ENCODE results near the gene SLCO3A1.

The SLCO3A1 gene

DNA sequence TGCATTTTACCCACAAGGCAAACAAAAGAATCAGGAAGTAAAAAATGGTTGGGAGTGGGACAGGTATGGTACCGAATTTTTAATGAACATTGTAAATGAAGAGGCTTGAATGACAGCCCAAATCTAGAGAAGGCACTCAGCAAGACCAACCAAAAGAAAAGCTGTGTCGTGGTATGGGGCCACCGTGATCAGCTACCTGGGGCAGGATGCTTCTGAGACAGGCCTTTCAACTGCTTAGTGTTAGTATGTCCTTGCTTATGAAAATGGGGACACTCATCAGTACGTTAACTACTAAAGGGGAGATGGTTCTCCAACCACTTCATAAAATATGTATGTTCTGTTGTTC is 311.5 kb downstream of the SLCO3A1 start:
- Mint-ChIP-seq H3K4me1 (peaks cover 14% of the 10 kb centered on the region), H3K27me3 (no peaks in the 10 kb centered on the region), H3K9me3 (no peaks in the 10 kb centered on the region), H3K27ac (no peak overlapping the region), H3K4me3 (no peak overlapping the region), H3K36me3 (peaks cover 29% of the 10 kb centered on the region)
- no peak for DNase-seq
- CTCF ChIA-PET, result interaction anchor here (0.6 kb wide), 1 partner anchor 78 kb away, joined by 6 read pairs; no protein-coding TSS in a partner anchor

DNA sequence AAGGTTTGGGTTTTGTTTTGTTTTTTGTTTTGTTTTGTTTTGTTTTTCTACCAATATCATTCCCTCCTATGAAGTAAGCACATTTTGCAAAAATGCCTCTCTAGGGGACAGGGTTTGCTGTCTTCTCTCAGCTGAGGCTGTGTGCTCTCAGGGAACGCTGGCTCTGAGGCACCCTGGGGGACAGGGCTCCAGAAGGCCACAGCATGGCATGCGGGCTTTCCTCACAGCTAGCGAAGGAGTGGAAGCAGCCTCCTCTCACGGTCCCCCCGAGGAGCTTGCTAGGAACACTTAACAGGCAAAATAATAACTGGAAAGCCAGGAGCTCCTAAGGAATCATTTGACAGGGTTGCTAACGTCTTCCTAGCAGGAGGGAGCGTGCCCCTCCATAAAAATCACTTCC is 312.5 kb downstream of the SLCO3A1 start:
- CTCF ChIA-PET, result no interaction called here
- H3K4me1 Mint-ChIP-seq, result peaks cover 12% of the 10 kb centered on the region
- no peaks in the 10 kb centered on the region for H3K27me3 Mint-ChIP-seq
- H3K36me3 Mint-ChIP-seq, result peaks cover 28% of the 10 kb centered on the region
- H3K9me3 Mint-ChIP-seq, result no peaks in the 10 kb centered on the region
- no peak overlapping the region for H3K27ac Mint-ChIP-seq
- H3K4me3 Mint-ChIP-seq, result no peak overlapping the region
- no peak for DNase-seq

DNA sequence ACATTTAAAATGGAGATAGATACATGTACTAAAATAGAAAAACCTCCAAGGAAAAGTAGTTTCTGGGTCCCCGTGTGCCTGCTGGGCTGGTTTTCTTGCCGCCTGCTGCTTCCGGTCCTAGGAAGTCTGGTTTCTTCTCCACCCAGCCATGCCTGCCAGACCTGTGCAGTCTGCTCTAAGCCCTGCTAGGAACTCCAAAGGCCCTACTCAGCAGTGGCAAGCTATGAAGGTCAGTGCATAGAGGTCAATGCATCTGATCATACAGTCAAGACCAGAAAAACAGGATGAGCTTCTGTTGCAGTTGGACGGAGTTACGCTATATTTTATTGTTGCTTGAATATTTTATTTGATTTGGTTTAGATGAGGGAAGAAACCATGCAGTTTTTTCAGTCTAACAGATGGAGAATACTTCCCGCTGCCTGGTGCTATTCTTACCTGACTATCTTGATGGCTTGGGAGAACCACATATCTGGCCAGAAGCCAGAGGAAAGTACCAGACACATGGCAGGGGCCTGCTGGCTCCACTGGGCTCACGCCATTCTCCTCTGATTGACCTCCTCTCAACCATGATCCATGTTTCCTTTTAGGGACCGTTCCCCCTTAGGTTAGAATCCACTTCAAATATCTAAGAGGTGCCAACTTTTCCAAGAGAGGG is 313.4 kb downstream of the SLCO3A1 start:
- Mint-ChIP-seq H3K36me3 (peaks cover 23% of the 10 kb centered on the region), H3K9me3 (no peaks in the 10 kb centered on the region), H3K27ac (no peak overlapping the region), H3K4me3 (no peak overlapping the region), H3K4me1 (peaks cover 7% of the 10 kb centered on the region), H3K27me3 (no peaks in the 10 kb centered on the region)
- CTCF ChIA-PET, result no interaction called here
- no peak for DNase-seq

DNA sequence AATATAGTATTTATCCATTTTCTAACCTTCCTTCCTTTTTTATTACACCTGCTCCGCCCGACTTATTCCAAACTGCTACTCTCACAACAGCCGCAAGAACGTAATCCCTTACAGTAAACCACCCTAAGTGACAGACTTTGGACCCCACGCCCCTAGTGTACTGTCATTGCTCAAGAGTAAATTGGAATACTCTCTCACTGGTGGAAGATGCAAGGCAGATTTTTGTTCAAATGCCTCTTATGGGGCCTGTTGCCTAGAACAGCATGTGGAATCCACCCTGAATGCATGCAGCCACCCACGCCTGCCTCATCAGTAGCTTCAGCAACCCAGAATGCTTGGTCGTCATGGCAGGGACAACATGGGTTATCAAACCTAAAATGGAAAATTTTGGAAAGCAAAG is 313.9 kb downstream of the SLCO3A1 start:
- no peak overlapping the region for H3K4me3 Mint-ChIP-seq
- H3K36me3 Mint-ChIP-seq, result peaks cover 23% of the 10 kb centered on the region
- H3K4me1 Mint-ChIP-seq, result peaks cover 7% of the 10 kb centered on the region
- CTCF ChIA-PET, result no interaction called here
- no peak for DNase-seq
- no peaks in the 10 kb centered on the region for H3K9me3 Mint-ChIP-seq
- H3K27ac Mint-ChIP-seq, result no peak overlapping the region
- H3K27me3 Mint-ChIP-seq, result no peaks in the 10 kb centered on the region

DNA sequence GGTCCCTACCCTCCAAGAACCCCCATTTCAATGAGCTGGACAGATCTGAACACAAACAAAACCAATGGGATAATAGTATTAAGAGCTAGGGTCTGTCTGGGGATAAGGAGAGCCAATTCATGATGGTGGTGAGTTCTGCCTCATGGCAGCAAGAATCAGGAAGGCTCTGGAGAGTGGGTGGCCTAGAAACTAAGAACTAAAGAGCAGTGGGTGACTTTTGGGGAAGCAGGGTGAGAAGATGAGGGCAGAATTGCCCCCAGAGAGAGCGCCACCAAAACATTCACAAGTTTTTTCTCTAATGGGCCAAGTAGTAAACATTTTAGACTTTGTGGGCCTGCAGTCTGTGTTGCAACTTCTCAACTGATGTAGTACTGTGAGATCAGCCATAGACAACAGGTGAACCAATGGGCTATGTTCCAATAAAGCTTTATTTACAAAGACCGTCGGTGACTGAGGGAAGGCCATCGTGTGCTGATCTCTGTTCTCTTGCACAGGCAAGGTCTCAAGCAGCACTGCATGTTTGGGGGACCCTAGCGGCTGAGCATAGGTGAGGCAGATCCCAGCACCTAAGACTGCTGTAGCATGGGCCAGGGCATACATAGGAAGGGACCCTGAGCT is 314.7 kb downstream of the SLCO3A1 start:
- Mint-ChIP-seq H3K9me3 (no peaks in the 10 kb centered on the region), H3K4me3 (no peak overlapping the region), H3K27ac (no peak overlapping the region), H3K36me3 (peaks cover 21% of the 10 kb centered on the region), H3K4me1 (peaks cover 7% of the 10 kb centered on the region), H3K27me3 (no peaks in the 10 kb centered on the region)
- CTCF ChIA-PET, result no interaction called here
- DNase-seq, result no peak

DNA sequence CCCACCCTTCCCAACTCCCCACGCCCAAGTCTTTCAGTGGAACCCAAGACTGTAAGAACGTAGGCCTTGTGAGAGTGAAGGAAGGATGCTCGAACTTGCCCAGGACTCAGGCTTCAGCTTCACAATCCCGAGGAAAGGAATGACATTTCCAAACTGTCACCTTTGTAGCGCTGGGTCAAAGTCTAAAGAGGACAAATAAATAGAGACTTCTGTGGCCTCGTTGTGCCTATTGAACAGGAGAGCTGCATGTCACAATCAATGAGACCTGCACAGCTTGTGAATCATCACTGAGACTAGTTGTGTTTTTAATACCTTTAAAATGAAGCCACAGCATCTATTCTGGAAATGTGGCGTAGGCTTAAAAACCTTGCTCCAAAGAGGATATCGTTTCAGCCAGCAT is 317.4 kb downstream of the SLCO3A1 start:
- Mint-ChIP-seq H3K4me1 (no peaks in the 10 kb centered on the region), H3K9me3 (no peaks in the 10 kb centered on the region), H3K27ac (no peak overlapping the region), H3K36me3 (peaks cover 9% of the 10 kb centered on the region), H3K27me3 (no peaks in the 10 kb centered on the region), H3K4me3 (no peak overlapping the region)
- no peak for DNase-seq
- CTCF ChIA-PET, result no interaction called here

DNA sequence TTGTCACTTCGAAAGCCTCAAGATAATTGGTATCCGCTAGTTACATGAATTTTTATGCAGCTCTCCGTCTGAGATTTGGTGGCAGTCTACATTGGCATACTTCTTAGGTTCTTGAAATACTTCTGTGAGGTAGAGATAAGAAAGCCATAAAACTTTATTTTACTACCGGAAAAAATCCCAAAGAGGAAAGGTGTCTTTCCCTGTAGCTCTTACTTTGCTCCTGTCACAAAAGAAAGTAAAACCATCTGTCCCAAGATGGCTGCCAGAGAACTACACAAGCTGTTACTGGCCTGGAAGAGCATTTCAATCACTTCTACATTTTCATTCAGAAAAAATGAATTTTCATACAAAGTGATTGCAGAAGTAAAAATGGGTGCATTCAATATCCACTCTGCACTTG is 325.4 kb downstream of the SLCO3A1 start:
- CTCF ChIA-PET, result interaction anchor here (0.7 kb wide), 1 partner anchor 22 kb away, joined by 3 read pairs; no protein-coding TSS in a partner anchor
- H3K9me3 Mint-ChIP-seq, result no peaks in the 10 kb centered on the region
- no peak overlapping the region for H3K4me3 Mint-ChIP-seq
- H3K27me3 Mint-ChIP-seq, result peaks cover 9% of the 10 kb centered on the region
- no peaks in the 10 kb centered on the region for H3K36me3 Mint-ChIP-seq
- H3K27ac Mint-ChIP-seq, result no peak overlapping the region
- no peaks in the 10 kb centered on the region for H3K4me1 Mint-ChIP-seq
- DNase-seq, result no peak

DNA sequence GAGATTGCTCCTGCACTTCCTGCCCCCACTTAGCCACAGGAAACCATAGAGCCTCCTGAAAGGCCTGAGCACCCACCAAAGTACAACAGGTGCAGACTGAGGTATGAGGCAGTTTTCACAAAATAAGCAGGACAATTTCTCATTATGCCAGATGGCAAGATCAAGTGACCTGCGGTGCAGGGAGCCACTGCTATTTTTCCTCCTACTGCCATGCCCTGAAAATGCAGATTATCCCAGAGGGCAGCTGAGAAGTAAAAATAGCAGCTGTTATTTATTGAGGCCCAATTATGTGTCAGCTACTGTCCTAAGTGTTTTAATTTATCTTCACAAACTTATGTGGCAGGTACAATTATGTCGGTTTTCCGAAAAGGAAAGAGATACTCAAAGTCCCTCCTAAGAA is 330.6 kb downstream of the SLCO3A1 start:
- Mint-ChIP-seq H3K27ac (no peak overlapping the region), H3K4me3 (no peak overlapping the region), H3K4me1 (no peaks in the 10 kb centered on the region), H3K36me3 (no peaks in the 10 kb centered on the region), H3K9me3 (no peaks in the 10 kb centered on the region), H3K27me3 (peaks cover 21% of the 10 kb centered on the region)
- CTCF ChIA-PET, result interaction anchor here (1.1 kb wide), 1 partner anchor 87 kb away, joined by 3 read pairs; no protein-coding TSS in a partner anchor
- DNase-seq, result no peak

DNA sequence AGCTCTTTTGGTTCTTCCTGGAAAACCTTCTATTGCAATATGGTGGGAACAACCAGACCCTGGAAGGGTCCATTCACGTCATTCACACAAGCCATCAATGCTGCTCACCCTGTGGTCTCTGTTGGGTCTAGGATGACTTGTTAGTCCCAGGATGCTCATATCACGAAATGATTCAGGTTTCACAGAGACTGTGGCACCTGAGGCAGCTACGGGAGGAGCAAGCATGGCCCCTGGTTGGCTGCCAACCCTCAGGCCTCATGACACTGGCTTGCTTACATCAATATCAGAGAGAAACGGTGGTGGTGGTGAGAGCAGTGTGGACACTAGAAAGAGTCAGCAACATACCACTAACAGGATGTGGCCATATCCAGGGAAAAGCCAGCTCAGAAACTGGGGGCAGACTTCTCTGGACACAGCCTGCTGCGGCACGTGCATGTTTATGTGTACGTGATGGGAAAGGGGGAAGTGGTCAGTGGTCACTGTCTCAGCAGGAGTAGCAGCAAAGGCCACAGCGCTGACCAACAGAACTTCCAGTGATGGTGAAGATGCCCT is 331.2 kb downstream of the SLCO3A1 start:
- DNase-seq, result no peak
- H3K27me3 Mint-ChIP-seq, result peaks cover 21% of the 10 kb centered on the region
- no peaks in the 10 kb centered on the region for H3K4me1 Mint-ChIP-seq
- H3K9me3 Mint-ChIP-seq, result no peaks in the 10 kb centered on the region
- H3K36me3 Mint-ChIP-seq, result no peaks in the 10 kb centered on the region
- H3K4me3 Mint-ChIP-seq, result no peak overlapping the region
- no peak overlapping the region for H3K27ac Mint-ChIP-seq
- CTCF ChIA-PET, result interaction anchor here (1.1 kb wide), 1 partner anchor 88 kb away, joined by 3 read pairs; no protein-coding TSS in a partner anchor

DNA sequence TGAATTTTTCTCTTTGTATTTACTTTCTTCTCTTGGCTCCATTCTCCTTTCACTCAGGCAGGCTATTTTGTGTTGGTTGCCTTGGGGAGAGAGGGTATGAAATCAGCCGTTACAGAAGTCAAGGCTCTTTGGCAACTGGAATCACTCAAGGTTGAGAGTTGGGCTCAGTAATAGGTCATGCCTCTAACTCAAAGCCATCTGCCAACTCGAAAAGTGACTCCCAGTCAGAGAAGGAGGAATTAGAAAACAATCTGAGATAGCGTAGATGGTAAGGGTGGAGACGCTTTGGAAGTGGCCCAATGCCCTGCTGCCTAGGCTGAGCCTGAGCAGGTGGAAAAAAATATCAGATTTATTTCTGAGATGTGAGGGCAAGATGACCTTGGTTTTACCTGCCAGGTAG is 334.5 kb downstream of the SLCO3A1 start:
- Mint-ChIP-seq H3K27me3 (peaks cover 21% of the 10 kb centered on the region), H3K27ac (no peak overlapping the region), H3K4me3 (no peak overlapping the region), H3K36me3 (no peaks in the 10 kb centered on the region), H3K9me3 (no peaks in the 10 kb centered on the region), H3K4me1 (no peaks in the 10 kb centered on the region)
- CTCF ChIA-PET, result no interaction called here
- no peak for DNase-seq

DNA sequence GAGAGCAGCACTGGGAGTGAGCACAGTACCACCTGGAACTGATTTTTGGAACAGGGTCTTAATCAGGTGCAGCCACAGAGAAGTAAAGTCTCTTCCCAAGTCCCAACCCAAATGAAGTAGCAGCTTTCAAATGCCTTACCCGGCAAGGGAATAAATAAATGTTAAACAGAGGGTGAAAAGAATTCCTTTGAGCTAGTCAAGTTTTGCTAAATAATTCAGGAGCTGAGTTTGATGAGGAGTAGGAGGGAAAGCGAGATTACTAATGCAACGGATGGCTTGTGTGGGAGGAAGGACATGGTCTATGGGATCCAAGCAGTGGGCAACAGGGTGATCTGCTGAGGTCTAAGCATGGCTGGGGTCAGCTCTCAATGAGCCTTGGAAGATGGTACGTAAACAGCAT is 335.7 kb downstream of the SLCO3A1 start:
- CTCF ChIA-PET, result no interaction called here
- H3K36me3 Mint-ChIP-seq, result no peaks in the 10 kb centered on the region
- no peak for DNase-seq
- H3K27me3 Mint-ChIP-seq, result peaks cover 13% of the 10 kb centered on the region
- H3K27ac Mint-ChIP-seq, result no peak overlapping the region
- no peak overlapping the region for H3K4me3 Mint-ChIP-seq
- H3K4me1 Mint-ChIP-seq, result no peaks in the 10 kb centered on the region
- no peaks in the 10 kb centered on the region for H3K9me3 Mint-ChIP-seq

DNA sequence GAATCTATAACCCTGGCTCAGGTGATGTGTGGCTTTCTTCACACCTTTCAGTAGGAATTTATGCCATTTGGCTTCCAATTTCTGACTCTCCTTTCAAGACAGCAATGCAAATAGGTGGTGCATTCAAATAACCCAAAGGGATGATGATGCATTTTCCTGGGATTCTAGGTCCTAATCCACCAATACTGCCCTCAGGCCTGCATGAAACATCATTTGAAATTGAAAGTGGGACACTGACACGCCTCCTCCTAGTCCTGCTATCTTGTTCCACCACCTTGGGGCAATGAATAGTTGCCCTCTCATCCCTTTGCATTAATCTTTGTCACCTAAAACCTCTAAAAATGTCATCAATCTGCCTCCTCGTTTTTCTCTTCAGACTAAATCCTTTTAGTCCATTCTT is 341.7 kb downstream of the SLCO3A1 start:
- Mint-ChIP-seq H3K4me3 (no peak overlapping the region), H3K27ac (no peak overlapping the region), H3K9me3 (no peaks in the 10 kb centered on the region), H3K27me3 (peaks cover 9% of the 10 kb centered on the region), H3K4me1 (no peaks in the 10 kb centered on the region), H3K36me3 (no peaks in the 10 kb centered on the region)
- CTCF ChIA-PET, result no interaction called here
- DNase-seq, result no peak

DNA sequence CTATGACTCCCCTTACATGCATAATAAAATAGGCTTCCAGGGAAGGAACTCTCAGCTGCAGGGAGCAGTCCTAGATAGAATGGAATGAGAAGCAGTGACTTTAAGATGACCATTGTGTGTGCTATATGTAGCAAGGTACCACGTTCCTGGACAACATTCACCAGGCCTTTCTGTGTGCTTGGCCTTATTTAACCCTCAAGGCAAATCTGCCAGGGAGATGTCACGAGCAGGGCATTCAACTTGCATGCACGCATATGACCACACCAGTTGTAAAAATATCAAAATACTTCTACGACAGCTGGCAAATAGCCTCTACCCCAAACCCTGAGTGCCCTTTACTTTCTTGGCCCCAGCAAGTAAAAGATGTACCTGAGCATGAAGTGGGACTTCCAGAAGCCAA is 342.8 kb downstream of the SLCO3A1 start:
- CTCF ChIA-PET, result no interaction called here
- DNase-seq, result no peak
- H3K4me1 Mint-ChIP-seq, result no peaks in the 10 kb centered on the region
- no peaks in the 10 kb centered on the region for H3K9me3 Mint-ChIP-seq
- H3K27ac Mint-ChIP-seq, result no peak overlapping the region
- H3K4me3 Mint-ChIP-seq, result no peak overlapping the region
- H3K36me3 Mint-ChIP-seq, result no peaks in the 10 kb centered on the region
- peaks cover 12% of the 10 kb centered on the region for H3K27me3 Mint-ChIP-seq

DNA sequence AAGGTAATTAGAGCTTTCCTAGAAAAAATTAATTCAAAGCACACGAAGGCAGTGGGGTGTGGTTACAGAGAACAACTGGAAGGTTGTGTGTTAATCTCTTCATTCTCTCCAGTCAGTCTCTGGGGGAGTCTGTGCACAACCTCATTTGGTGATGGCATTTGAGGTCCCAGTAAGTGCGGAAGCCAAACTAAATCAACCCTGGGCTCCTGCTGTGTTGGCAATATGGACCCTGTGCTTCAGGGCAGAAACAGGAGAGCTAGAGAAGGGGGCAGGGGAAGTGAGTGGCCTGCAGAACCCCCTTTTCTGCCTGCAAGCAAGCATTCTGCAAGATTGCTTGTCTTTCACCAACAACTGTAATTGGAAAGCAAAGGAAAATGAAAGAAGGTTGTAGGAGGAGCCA is 344.2 kb downstream of the SLCO3A1 start:
- Mint-ChIP-seq H3K27me3 (peaks cover 18% of the 10 kb centered on the region), H3K4me3 (no peak overlapping the region), H3K36me3 (no peaks in the 10 kb centered on the region), H3K4me1 (no peaks in the 10 kb centered on the region), H3K27ac (no peak overlapping the region), H3K9me3 (no peaks in the 10 kb centered on the region)
- CTCF ChIA-PET, result no interaction called here
- DNase-seq, result no peak

DNA sequence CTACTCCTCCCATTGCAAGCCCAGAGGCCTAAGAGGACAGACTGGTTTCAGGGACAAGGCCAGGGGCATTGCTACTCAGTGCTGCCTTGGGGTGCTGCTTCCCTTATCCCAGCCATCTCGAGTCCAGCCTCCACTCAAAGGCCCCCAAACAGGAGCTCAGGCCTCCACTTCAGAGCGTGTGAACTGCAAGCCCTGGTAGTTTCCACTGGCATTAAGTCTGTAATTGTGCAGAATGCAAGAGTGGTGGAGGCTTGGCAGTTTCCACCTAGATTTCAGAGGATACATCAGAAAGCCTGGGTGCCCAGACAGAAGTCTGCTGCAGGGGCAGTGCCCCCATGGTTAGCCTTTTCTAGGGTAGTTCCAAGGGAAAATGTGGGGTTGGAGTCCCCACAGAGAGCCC is 347.4 kb downstream of the SLCO3A1 start:
- Mint-ChIP-seq H3K27me3 (peaks cover 28% of the 10 kb centered on the region), H3K4me1 (no peaks in the 10 kb centered on the region), H3K9me3 (no peaks in the 10 kb centered on the region), H3K36me3 (no peaks in the 10 kb centered on the region), H3K4me3 (no peak overlapping the region), H3K27ac (no peak overlapping the region)
- DNase-seq, result no peak
- CTCF ChIA-PET, result no interaction called here
